A549 treated with GW870086 at 1 μM for 4 hours (cell line): ENCODE results near the gene GBP7. TPM values are rescaled to one million over a fixed set of nuclear protein-coding genes. Genes with fewer than 3 reads are reported as not detected.

ENCODE experiments used
- total RNA-seq: library from RNA; stranded (reverse); fragments of 200-300 nt; extraction: Qiagen RNA extraction; gene quantifications from 5 replicates; pipeline ENCODE4 v1.2.3, GENCODE V29; 2022; ENCODE audit warnings: low read depth

The GBP7 gene
- not detected in 5 replicates for total RNA-seq

GRCh38 chr1:89175601-89176256 is at the start of gene GBP7:
Gene GBP7, minus strand, starts transcription at chr1:89176003. Its CDS starts 4,068 bp downstream, at chr1:89171935.

GRCh38 chr1:89198491-89199072 is 22.8 kb upstream of the GBP7 start, which contains the start of gene GBP4:
Gene GBP4, minus strand, starts transcription at chr1:89198942. Its CDS starts 108 bp downstream, at chr1:89198834.

GRCh38 chr1:89125913-89126580 is 49.8 kb downstream of the GBP7 start, which contains the start of gene GBP2:
Gene GBP2, minus strand, starts transcription at chr1:89126114. Its CDS starts 4,148 bp downstream, at chr1:89121966.

Other genes starting within 250 kb of the GBP7 start
- 6.9 to 8.1 TPM (median 7.4 TPM) in 5 replicates for gene KYAT3, start 183.4 kb downstream of the GBP7 start, total RNA-seq
- gene RBMXL1, start 183.4 kb downstream of the GBP7 start, total RNA-seq, result 1.6 to 2.4 TPM (median 2.1 TPM) in 5 replicates
- gene GBP3, start 153.1 kb downstream of the GBP7 start, total RNA-seq, result 0.77 to 1.5 TPM (median 0.87 TPM) in 5 replicates
- 0.05 to 0.17 TPM (median 0.10 TPM) in 5 replicates for gene GBP1, start 110.8 kb downstream of the GBP7 start, total RNA-seq
- gene GBP2, start 49.9 kb downstream of the GBP7 start, total RNA-seq, result 0.71 to 1.1 TPM (median 0.77 TPM) in 5 replicates
- 0.02 to 0.05 TPM (median 0.02 TPM) in 3 of 5 replicates, not detected in the others for gene GBP4, start 22.9 kb upstream of the GBP7 start, total RNA-seq
- 0.05 TPM in 1 of 5 replicates, not detected in the others for gene GBP5, start 96.9 kb upstream of the GBP7 start, total RNA-seq
- gene GBP6, start 188.1 kb upstream of the GBP7 start, total RNA-seq, result not detected in 5 replicates